NB4 (cell line): Measurements from ENCODE around the gene CEP128.

Experiments used
- MYC ChIP-seq: IDR thresholded peaks from 2 replicates; pipeline ENCODE4 v1.6.1; 2011; ENCODE audit warnings: low read depth, low read length
- POLR2A ChIP-seq: IDR thresholded peaks from 2 replicates; pipeline ENCODE4 v1.6.1; 2011; ENCODE audit warnings: mild to moderate bottlenecking; ENCODE audit not compliant: insufficient read length; ENCODE audit errors: extremely low read depth
- TF ChIP-seq, protein P1 (sequence below): IDR thresholded peaks from one replicate; pipeline ENCODE4 v1.5.1; 2012; ENCODE audit warnings: low read depth, low read length
- TF ChIP-seq, protein P2 (sequence below): IDR thresholded peaks from 2 replicates; pipeline ENCODE4 v1.6.1; 2011; ENCODE audit warnings: low read depth, low read length

DNA sequence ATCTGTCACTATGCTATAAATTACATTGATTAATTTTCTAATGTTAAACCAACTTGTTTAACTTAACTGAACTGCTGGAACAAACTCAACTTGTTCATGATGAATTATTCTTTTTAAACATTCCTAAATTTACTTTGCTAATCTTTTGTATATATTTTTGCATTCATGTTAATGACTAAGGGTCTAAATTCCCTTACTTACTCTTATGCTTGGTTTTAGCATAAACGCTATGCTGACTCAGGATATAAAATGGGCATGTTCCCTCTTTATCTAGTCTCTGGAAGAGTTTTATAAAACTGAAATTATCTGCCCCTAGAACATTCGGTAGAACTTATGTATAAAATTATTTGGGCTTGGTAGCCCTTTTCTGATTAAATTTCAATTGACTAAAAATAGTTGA lies 387.4 kb downstream of the CEP128 start:
- TF ChIP-seq POLR2A, result no peak
- TF ChIP-seq, protein P1, sequence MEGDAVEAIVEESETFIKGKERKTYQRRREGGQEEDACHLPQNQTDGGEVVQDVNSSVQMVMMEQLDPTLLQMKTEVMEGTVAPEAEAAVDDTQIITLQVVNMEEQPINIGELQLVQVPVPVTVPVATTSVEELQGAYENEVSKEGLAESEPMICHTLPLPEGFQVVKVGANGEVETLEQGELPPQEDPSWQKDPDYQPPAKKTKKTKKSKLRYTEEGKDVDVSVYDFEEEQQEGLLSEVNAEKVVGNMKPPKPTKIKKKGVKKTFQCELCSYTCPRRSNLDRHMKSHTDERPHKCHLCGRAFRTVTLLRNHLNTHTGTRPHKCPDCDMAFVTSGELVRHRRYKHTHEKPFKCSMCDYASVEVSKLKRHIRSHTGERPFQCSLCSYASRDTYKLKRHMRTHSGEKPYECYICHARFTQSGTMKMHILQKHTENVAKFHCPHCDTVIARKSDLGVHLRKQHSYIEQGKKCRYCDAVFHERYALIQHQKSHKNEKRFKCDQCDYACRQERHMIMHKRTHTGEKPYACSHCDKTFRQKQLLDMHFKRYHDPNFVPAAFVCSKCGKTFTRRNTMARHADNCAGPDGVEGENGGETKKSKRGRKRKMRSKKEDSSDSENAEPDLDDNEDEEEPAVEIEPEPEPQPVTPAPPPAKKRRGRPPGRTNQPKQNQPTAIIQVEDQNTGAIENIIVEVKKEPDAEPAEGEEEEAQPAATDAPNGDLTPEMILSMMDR, result no peak
- TF ChIP-seq, protein P2, sequence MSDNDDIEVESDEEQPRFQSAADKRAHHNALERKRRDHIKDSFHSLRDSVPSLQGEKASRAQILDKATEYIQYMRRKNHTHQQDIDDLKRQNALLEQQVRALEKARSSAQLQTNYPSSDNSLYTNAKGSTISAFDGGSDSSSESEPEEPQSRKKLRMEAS, result no peak
- TF ChIP-seq MYC, result no peak
